Renal cortex interstitium (tissue), 15 donors: Measurements from ENCODE around the gene MORC1. TPM values are rescaled to one million over a fixed set of nuclear protein-coding genes. Genes with fewer than 3 reads are reported as not detected.
"Not testable (repeated sequence)": the region's sequence is repeated elsewhere in the genome, so short reads cannot be mapped to it uniquely, and the experiment has no call there.

ENCODE experiments used
- DNase-seq, 11 donors: peaks; one replicate each; pipeline ENCODE4 v3.0.0-alpha.2; 2013; ENCODE audit warnings: low read depth in 9 of 11, low spot score in 4 of 11; ENCODE audit errors: extremely low read depth in 1 of 11
- long read RNA-seq, 16 experiments: transcript quantifications; one replicate each; lab custom pipeline, GENCODE V29; 2026
- polyA plus RNA-seq, 3 donors: library from polyadenylated mRNA; unstranded; fragments of 120-200 nt; gene quantifications; one replicate each; pipeline ENCODE4 v1.2.1, GENCODE V29; 2013; ENCODE audit not compliant: insufficient read length in 3 of 3

MORC1 gene
- polyA plus RNA-seq = under 1 TPM; 0.57 to 0.78 (median 0.59) TPM
- long read RNA-seq, donor 1 = 0 reads
- long read RNA-seq, donor 2, partial matches to known transcripts = 0 of 7 reads
- long read RNA-seq, donor 2, other reads (novel, unspliced or antisense) = 7 of 7 reads
- long read RNA-seq, donor 3 = 0 reads
- long read RNA-seq, donor 4 = 0 reads
- long read RNA-seq, donor 5 = 0 reads
- long read RNA-seq, donor 6 = 0 reads
- long read RNA-seq, donor 7 = 0 reads
- long read RNA-seq, donor 8 = 0 reads
- long read RNA-seq, donor 9 = 0 reads
- long read RNA-seq, donor 10 = 0 reads
- long read RNA-seq, donor 11 = 0 reads
- long read RNA-seq, donor 12 = 0 reads
- long read RNA-seq, donor 13 = 0 reads
- long read RNA-seq, donor 14 = 0 reads
- long read RNA-seq, donor 15 = 0 reads
- long read RNA-seq, donor 16 = 0 reads

- no peak for DNase-seq
These were observed at the start of gene MORC1 for GRCh38 chr3:109117939-109118338. Gene MORC1, minus strand, starts transcription at chr3:109118134. Its CDS starts 75 bp downstream, at chr3:109118059.

DNA sequence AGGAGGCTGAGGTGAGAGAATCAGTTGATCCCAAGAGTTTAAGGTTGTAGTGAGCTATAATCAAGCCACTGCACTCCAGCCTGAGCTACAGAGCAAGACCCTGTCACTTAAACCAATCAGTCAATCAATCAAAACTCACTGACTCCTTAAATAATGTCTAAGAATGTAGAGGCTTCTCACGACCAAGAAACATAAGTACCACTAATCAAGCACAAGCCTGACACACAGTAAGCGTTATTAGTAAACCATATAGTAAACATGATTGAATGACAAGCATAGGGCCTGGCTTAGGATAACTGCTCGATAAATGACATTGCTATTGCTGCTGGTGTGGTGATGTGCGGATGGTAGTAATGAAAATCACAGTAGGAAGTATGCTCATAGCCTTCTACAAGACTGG, 48.0 kb upstream of the MORC1 start:
- no peak for DNase-seq

DNA sequence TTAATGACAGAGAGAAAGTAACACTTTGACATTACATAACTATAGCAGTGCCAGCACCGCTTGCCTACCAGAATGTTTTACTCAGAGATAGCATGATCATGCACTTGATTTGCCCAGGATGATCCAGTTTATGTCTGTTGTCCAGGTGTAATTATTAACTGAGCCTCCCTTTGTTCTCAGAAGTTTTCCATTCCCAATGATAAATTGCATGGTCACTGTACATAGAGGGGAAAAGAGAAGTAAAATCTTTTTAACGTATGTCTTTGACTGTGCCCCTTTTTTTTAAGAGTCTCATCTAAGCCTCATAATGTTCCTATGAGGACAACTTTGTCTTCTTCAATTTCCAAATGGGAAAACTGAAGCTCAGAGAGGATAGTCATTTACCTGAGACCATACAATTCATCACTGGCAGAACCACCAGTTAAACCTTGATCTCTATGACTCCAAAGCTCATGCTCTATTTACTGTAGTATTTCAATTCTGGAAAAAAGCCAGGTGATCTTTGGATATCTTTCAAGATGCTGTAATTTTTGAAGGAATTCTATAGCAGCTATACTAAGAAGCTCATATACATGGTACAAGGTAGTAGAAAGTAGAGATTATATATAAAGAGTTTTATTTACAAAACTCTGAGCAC, 43.7 kb upstream of the MORC1 start:
- DNase-seq = peak in 1 of 11 donors; percentile 38

DNA sequence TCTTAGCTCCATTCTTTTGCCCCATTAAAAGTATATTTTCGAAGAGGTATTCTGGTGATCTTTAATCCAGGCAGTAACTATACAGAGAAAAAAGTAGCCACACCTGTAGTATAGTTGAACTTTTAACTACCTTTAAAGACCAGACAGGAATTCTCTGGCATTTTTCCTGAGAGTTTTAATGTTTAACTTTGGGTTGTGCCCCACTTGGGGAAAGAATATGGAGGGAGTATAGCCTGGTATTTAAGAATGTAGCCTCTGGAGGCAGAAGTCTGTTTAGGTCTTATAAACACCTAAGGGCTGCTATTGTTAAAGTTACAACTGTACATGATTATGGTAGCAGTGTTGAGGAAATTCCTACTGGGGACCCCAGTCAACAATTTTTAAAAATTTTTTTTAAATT, 37.9 kb upstream of the MORC1 start:
- DNase-seq = peak in 1 of 11 donors; percentile 57

- DNase-seq = no peak
These were observed 37.0 kb upstream of the MORC1 start for GRCh38 chr3:109154979-109155378.

GRCh38 chr3:109152320-109152719, 34.4 kb upstream of the MORC1 start:
- DNase-seq = no peak

DNA sequence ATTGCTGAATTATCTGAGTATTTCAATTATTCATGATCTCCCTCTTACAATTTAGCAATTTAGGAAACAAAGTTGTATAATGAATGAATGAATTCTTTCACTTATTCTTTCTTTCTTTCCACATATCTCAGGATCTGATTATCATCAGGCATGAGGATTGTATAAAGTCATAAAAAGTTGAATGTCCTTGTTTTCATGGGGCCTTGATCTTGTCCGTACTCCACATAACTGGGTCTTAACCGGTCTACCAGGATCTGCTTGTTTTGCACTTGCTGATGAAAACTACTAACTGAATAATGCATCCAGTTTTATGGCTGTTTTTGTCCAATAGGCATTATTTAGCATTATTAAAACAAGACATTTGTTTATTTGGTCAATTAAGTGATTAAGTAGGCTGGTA, 31.1 kb upstream of the MORC1 start:
- DNase-seq = no peak

GRCh38 chr3:109143646-109144045, 25.7 kb upstream of the MORC1 start:
- DNase-seq = no peak

- DNase-seq = no peak
These were observed 22.4 kb upstream of the MORC1 start for GRCh38 chr3:109140318-109140717.

DNA sequence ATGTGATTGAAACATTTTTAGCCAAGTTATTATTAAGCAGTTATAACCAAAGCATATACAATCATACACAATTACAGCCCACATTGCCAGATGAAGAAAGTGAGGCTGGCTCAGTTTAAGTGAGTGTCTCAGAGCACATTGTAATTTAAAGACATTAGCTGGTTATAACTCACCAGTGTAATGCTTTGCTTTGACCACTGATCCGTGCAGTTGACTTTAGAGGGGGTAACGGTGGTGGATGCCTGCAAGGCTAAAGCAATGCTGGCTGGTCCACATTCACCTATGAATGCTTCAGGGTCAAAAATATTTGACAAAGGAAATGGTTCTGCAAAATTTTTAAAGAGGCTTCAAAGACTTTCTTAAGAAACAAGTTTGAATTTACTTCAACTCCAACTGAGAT, 19.8 kb upstream of the MORC1 start:
- DNase-seq = peak in 9 of 11 donors; percentile 37 to 76 (median 59)

DNA sequence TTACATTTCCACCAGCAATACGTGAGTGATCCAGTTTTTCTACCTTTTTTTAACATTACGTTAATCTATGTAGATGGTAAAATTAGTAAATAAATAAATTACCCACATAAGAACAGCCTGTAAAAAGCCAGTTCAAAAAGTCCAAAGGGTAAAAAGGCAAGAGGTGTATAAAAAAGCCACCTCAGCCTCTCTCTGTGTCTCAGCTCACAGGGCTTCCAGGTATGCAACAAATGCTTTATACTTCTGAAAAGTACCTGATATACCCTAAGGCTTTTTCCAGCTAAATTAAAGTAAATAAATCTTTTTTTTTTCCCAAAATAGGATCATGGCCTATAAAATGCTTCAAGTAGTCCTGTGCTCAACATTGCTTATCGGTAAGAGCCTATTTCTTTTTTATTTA, 18.6 kb upstream of the MORC1 start, which contains the start of gene C3orf85:
C3orf85 (plus strand) TSS at position 197 of the 400 bp plus-strand sequence; CDS start at position 326, 129 bp downstream.
- DNase-seq = no peak

DNA sequence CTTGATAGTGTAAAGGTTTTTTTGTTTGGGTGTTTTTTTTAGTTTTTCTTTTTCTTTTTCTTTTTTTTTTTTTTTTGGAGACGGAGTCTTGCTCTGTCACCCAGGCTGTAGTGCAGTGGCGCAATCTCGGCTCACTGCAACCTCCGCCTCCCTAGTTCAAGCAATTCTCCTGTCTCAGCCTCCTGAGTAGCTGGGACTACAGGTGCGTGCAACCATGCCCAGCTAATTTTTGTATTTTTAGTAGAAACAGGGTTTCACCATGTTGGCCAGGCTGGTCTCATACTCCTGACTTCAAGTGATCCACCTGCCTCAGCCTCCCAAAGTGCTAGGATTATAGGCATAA, 15.5 kb upstream of the MORC1 start:
- not testable (repeated sequence) for DNase-seq

DNA sequence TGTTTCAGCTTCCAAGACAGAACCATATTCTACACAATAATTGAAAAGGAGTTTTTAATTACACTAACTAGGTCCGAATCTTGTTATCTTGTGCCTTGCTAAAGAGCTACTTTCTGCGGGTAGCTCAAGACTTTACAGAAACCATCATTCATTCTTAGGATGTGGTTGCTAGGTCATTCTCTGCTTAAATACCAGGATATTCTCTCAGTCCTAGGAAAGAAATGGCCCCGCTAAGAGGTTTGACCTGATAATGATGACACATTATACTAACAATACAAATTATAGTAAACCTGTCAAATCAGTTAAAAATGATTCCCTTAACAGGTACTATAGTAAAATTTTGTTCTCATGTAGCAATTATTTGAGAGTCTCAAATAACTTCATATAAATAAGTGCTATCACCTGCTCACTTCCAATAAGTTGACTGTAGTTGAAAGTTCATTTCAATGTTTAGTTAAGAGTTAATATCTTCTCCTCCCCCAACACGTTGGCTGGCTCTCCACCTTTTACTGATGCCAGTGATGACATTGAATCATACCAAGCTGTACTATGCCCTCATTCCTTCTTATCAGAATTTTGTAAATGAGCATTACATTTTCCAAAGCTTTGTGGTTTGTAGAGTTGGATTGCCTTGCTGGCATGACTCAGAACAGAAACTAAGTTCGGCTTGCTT, 15.0 kb upstream of the MORC1 start:
- DNase-seq = no peak

- DNase-seq = no peak
These were observed 13.3 kb upstream of the MORC1 start for GRCh38 chr3:109131276-109131675.

DNA sequence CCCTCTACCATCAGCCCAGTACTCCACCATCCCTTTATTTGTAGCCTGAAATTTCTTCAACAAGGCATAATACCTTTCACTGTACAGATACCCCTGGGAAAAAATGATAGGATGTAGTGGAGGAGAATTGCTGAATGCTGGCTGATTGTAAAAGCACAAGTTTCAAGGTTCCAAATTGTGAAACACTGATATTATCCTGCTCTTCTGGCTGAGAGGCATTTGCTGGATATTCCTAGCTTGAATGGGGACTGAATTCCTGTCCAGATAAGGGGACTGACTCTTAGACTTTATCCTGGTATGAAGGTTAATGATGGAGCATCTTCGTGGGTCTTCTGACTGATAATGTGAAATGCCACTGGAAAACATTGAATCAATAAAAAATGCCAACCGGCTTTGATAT, 9.6 kb upstream of the MORC1 start:
- DNase-seq = no peak

DNA sequence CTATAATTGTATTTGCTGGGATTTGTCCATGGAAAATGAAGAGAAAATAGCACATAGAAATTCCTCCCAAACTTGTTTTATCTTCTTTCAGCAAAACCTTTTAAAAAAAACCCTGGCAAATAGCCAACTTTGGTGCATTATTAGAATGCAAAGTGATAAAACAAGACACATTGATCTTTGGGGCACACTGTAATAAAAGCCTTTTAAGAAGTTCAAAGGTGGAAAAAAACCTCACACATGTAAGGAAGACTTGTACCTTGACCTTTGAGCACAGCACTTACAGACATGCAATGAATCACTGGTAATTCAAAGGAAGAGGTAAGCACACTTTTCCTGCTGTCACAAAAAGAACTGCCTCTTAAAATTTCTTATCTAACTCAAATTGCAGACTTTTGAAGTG, 8.0 kb upstream of the MORC1 start:
- DNase-seq = peak in 1 of 11 donors; percentile 45

DNA sequence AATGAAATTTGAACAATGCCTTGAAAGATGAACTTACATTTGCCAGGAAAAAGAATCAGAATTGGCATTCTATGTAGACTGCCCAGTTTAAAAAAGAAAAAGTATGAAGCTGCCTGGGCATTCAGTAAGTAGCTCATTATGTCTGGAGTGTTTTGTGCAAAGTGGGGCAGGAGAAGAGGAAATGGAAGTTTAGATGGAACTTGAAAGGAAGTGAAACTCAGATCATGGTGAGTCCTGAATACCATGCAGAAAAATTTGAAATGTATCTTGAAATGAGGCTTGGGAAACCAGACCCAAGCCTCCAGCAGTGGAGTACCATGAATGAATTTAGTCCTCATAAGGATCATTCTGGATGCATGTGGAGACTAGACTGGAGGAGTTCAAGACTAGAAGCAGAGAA, 4.8 kb upstream of the MORC1 start:
- no peak for DNase-seq

DNA sequence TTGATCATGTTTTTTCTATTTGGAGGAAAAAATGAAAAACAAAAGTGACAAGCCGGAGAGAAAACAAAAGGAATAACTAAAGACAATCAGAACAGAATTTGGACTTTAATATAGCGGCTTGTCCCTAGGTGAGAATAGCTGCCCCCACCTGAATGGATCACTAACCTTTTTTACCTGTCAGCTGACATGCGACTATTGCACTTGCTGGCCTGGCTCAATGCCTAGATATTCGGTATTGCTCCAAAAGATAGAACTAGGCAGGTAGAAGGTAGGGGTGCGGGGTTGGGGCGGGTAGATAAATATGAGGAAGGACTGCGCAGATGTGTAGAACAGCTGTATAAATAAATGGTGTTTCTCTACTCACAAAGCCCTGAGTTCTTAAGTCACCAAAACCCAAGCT, 650 bp upstream of the MORC1 start:
- DNase-seq = no peak

DNA sequence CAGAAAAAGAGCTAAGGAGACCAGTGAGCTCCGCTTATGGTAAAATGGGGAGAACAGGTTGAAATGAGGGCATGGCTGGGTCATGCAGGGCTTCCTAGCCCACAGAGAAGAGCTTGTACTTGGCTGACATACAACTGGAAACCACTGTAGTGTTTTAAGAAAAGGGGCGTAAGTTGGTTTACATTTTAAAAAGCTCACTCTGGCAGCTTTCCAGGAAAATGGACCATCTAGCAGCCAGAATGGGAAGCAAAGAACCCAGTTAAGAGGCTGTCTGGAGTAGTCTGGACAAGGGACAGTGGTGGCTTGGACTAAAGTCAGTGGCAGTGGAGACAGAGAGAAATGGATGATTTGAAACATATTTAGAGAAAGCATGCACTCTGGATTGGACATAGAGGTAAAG, 1.9 kb downstream of the MORC1 start:
- DNase-seq = no peak

DNA sequence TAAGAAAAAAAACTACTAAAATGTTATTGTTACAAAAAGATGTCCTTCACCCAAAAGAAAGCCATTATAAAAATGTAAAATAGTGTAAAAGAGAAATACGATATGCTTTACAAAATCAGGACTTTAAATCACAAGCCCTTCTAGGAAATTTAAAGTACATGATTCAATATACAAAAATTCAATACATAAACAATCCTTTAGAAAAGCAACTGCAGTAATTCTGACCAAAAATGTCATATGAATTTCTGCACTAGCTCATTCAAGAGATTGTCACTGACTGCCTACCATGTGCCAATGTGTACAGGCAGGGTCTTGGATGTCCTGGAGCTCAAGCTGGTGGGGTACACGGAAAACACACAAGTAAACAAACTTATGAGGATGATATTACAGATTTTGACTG, 2.5 kb downstream of the MORC1 start:
- DNase-seq = no peak
